Smooth muscle cell (in vitro differentiated cells): ENCODE data around the gene WDCP. TPM values are rescaled to one million over a fixed set of nuclear protein-coding genes. Genes with fewer than 3 reads are reported as not detected.
"Not testable (repeated sequence)": the region's sequence is repeated elsewhere in the genome, so short reads cannot be mapped to it uniquely, and the experiment has no call there.

Experiments
- DNase-seq: peaks from one replicate; lab custom pipeline; 2025; ENCODE audit not compliant: unreplicated experiment; lab: John Stamatoyannopoulos, UW
- H2AFZ ChIP-seq: fragments of 200-600 bp; sonication (generic); 2 replicates; pipeline ENCODE4 v1.6.0; 2016; ENCODE audit warnings: antibody characterized with exemption, low read depth, mild to moderate bottlenecking
- H3F3A ChIP-seq: fragments of 200-600 bp; sonication (generic); 2 replicates; pipeline ENCODE4 v1.6.0; 2017; ENCODE audit warnings: antibody characterized with exemption, low read depth
- H3K27ac ChIP-seq: fragments of 200-600 bp; sonication (generic); 2 replicates; pipeline ENCODE4 v1.5.1; 2016; ENCODE audit warnings: low read depth, mild to moderate bottlenecking
- H3K27me3 ChIP-seq: fragments of 200-600 bp; sonication (generic); 2 replicates; pipeline ENCODE4 v1.6.1; 2016; ENCODE audit warnings: low read depth, mild to moderate bottlenecking
- H3K36me3 ChIP-seq: fragments of 200-600 bp; sonication (generic); 2 replicates; pipeline ENCODE4 v1.5.1; 2016; ENCODE audit warnings: low read depth
- H3K4me1 ChIP-seq: fragments of 200-600 bp; sonication (generic); 2 replicates; pipeline ENCODE4 v1.5.1; 2016; ENCODE audit warnings: low read depth
- H3K4me2 ChIP-seq: fragments of 200-600 bp; sonication (generic); 2 replicates; pipeline ENCODE4 v1.6.0; 2016; ENCODE audit warnings: mild to moderate bottlenecking
- H3K4me3 ChIP-seq: fragments of 200-600 bp; sonication (generic); 2 replicates; pipeline ENCODE4 v1.5.1; 2016; ENCODE audit warnings: mild to moderate bottlenecking
- H3K79me2 ChIP-seq: fragments of 200-600 bp; sonication (generic); 2 replicates; pipeline ENCODE4 v1.6.0; 2016; ENCODE audit warnings: low read depth, mild to moderate bottlenecking
- H3K9ac ChIP-seq: fragments of 200-600 bp; sonication (generic); 2 replicates; pipeline ENCODE4 v1.6.0; 2016; ENCODE audit warnings: low read depth
- H3K9me3 ChIP-seq: fragments of 200-600 bp; sonication (generic); replicated peaks from 2 replicates; pipeline ENCODE4 v1.5.1; 2016; ENCODE audit warnings: low read depth
- H4K20me1 ChIP-seq: fragments of 200-600 bp; sonication (generic); 2 replicates; pipeline ENCODE4 v1.6.0; 2016; ENCODE audit warnings: low read depth
- CTCF ChIP-seq: fragments of 200-600 bp; sonication (generic); IDR thresholded peaks from 2 replicates; pipeline ENCODE4 v1.5.1; 2017; ENCODE audit warnings: borderline replicate concordance, mild to moderate bottlenecking, antibody characterized with exemption; ENCODE audit not compliant: insufficient read depth, poor library complexity, severe bottlenecking
- WGBS: methylation state at CpG from one replicate; pipeline ENCODE4 v1.1.7; 2016; ENCODE audit warnings: low lambda C conversion rate; 5-methylcytosine and 5-hydroxymethylcytosine counted together
- polyA plus RNA-seq: library from polyadenylated mRNA; unstranded; fragments of >200 nt; fragmentation: Nextera tagmentation; extraction: Ambion mirVana; gene quantifications from 2 replicates; pipeline ENCODE4 v1.2.1, GENCODE V29; 2016
- total RNA-seq: library from RNA; depleted of rRNA; stranded (reverse); fragments of >200 nt; gene quantifications from 2 replicates; pipeline ENCODE4 v1.2.3, GENCODE V29; 2014

WDCP gene
- total and polyA plus RNA-seq, 2 experiments from 2014 or later, result 3.1 to 7.7 TPM

- DNase-seq, result no peak
- peaks cover 11% of the 10 kb centered on the region for H3K27me3 ChIP-seq
- WGBS, result 64% methylated on average over 11 of the region's 11 CpGs
- H3K9ac ChIP-seq, result no peak overlapping the region
- no peak for TF ChIP-seq CTCF
- no peaks in the 10 kb centered on the region for H3K9me3 ChIP-seq
- no peak overlapping the region for H2AFZ ChIP-seq
- no peak overlapping the region for H3K4me3 ChIP-seq
- H4K20me1 ChIP-seq, result no peaks in the 10 kb centered on the region
- H3K36me3 ChIP-seq, result no peaks in the 10 kb centered on the region
- no peaks in the 10 kb centered on the region for H3K4me1 ChIP-seq
- no peaks in the 10 kb centered on the region for H3K79me2 ChIP-seq
- peak overlapping the region; percentile 7 for H3K27ac ChIP-seq
- H3K4me2 ChIP-seq, result no peak overlapping the region
- H3F3A ChIP-seq, result no peaks in the 10 kb centered on the region
Observed at GRCh38 chr2:24015562-24016375, 31.4 kb downstream of the WDCP start.

- H3F3A ChIP-seq, H4K20me1 ChIP-seq, H3K9me3 ChIP-seq, H3K27ac ChIP-seq, H3K36me3 ChIP-seq, DNase-seq, H3K4me1 ChIP-seq, H3K4me3 ChIP-seq, H3K9ac ChIP-seq, H2AFZ ChIP-seq, H3K79me2 ChIP-seq, H3K4me2 ChIP-seq: not testable (repeated sequence)
- WGBS, result 91% methylated on average over 6 of the region's 6 CpGs
- peaks cover 19% of the 10 kb centered on the region for H3K27me3 ChIP-seq
Observed at GRCh38 chr2:24014902-24015301, 32.3 kb downstream of the WDCP start.

- no peaks in the 10 kb centered on the region for H3F3A ChIP-seq
- no peaks in the 10 kb centered on the region for H3K79me2 ChIP-seq
- peaks cover 39% of the 10 kb centered on the region for H3K27me3 ChIP-seq
- H4K20me1 ChIP-seq, result no peaks in the 10 kb centered on the region
- no peak overlapping the region for H2AFZ ChIP-seq
- no peak for TF ChIP-seq CTCF
- 78% methylated on average over 9 of the region's 9 CpGs for WGBS
- H3K4me2 ChIP-seq, result no peak overlapping the region
- H3K9me3 ChIP-seq, result no peaks in the 10 kb centered on the region
- H3K36me3 ChIP-seq, result no peaks in the 10 kb centered on the region
- H3K4me3 ChIP-seq, result no peak overlapping the region
- H3K27ac ChIP-seq, result no peak overlapping the region
- no peak overlapping the region for H3K9ac ChIP-seq
- H3K4me1 ChIP-seq, result no peaks in the 10 kb centered on the region
- DNase-seq, result no peak
Observed at GRCh38 chr2:24012521-24013188, 34.5 kb downstream of the WDCP start.

GRCh38 chr2:24011250-24012104 lies 35.7 kb downstream of the WDCP start:
- Histone ChIP-seq H3K79me2 (no peaks in the 10 kb centered on the region), H3K27ac (no peak overlapping the region), H3K4me1 (no peaks in the 10 kb centered on the region), H3K36me3 (no peaks in the 10 kb centered on the region), H3K9me3 (no peaks in the 10 kb centered on the region), H4K20me1 (no peaks in the 10 kb centered on the region), H3K4me3 (no peak overlapping the region), H3K9ac (no peak overlapping the region), H2AFZ (no peak overlapping the region), H3F3A (no peaks in the 10 kb centered on the region), H3K27me3 (peaks cover 39% of the 10 kb centered on the region), H3K4me2 (no peak overlapping the region)
- TF ChIP-seq CTCF, result no peak
- WGBS, result 95% methylated on average over 6 of the region's 7 CpGs
- DNase-seq, result no peak
